ENCODE measurements around the gene ANO7.

ANO7 gene

GRCh38 chr2:241241669-241242068 is 53.2 kb downstream of the ANO7 start:
- no peak overlapping the region for H3K27ac Mint-ChIP-seq
- no peak for TF ChIP-seq CTCF (IDR thresholded peaks at IDR 0.05; ENCODE audit: unreplicated experiment in 3 of 3)
- H3K9me3 Mint-ChIP-seq = no peaks in the 10 kb centered on the region
- no peak overlapping the region for H3K4me3 Mint-ChIP-seq
- no peaks in the 10 kb centered on the region for H3K4me1 Mint-ChIP-seq
- no peaks in the 10 kb centered on the region for H3K27me3 Mint-ChIP-seq (ENCODE audit: low read depth)
- peaks cover 93% of the 10 kb centered on the region for H3K36me3 Mint-ChIP-seq (ENCODE audit: low read depth)

GRCh38 chr2:241242306-241242705 is 53.8 kb downstream of the ANO7 start:
- H3K4me3 Mint-ChIP-seq = no peak overlapping the region
- no peaks in the 10 kb centered on the region for H3K9me3 Mint-ChIP-seq
- no peak overlapping the region for H3K27ac Mint-ChIP-seq
- no peak for TF ChIP-seq CTCF (IDR thresholded peaks at IDR 0.05; ENCODE audit: unreplicated experiment in 3 of 3)
- H3K4me1 Mint-ChIP-seq = no peaks in the 10 kb centered on the region
- H3K36me3 Mint-ChIP-seq (ENCODE audit: low read depth) = peaks cover 93% of the 10 kb centered on the region
- H3K27me3 Mint-ChIP-seq (ENCODE audit: low read depth) = no peaks in the 10 kb centered on the region

DNA sequence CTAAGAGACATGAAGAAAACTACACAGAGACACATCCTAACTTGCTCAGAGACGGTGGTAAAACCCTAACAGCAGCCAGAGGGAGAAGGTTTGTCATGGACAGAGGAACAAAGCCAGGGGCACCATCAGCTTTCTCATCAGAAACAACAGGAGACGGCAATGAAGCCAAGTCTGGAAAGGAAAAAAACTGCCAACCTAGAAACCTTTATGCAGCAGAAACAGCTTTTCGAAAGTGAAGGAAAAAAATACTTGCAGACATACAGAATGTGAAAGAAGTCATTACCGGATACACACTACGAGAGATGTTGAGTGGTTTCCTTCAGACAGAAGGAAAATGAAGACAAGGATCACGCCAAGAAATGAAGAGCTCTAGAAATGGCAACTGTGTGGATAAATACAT is 55.9 kb downstream of the ANO7 start:
- Mint-ChIP-seq H3K9me3 (no peaks in the 10 kb centered on the region), H3K27me3 (ENCODE audit: low read depth) (no peaks in the 10 kb centered on the region), H3K4me1 (no peaks in the 10 kb centered on the region), H3K36me3 (ENCODE audit: low read depth) (peaks cover 93% of the 10 kb centered on the region), H3K27ac (no peak overlapping the region), H3K4me3 (no peak overlapping the region)
- TF ChIP-seq CTCF (IDR thresholded peaks at IDR 0.05; ENCODE audit: unreplicated experiment in 3 of 3) = no peak

GRCh38 chr2:241248289-241248688 is 59.8 kb downstream of the ANO7 start:
- Mint-ChIP-seq H3K9me3 (no peaks in the 10 kb centered on the region), H3K36me3 (ENCODE audit: low read depth) (peaks cover 95% of the 10 kb centered on the region), H3K27me3 (ENCODE audit: low read depth) (no peaks in the 10 kb centered on the region), H3K4me3 (no peak overlapping the region), H3K27ac (no peak overlapping the region), H3K4me1 (no peaks in the 10 kb centered on the region)
- TF ChIP-seq CTCF (IDR thresholded peaks at IDR 0.05; ENCODE audit: unreplicated experiment in 3 of 3) = no peak

GRCh38 chr2:241248897-241249296 is 60.4 kb downstream of the ANO7 start:
- TF ChIP-seq CTCF (IDR thresholded peaks at IDR 0.05; ENCODE audit: unreplicated experiment in 3 of 3) = no peak
- Mint-ChIP-seq H3K9me3 (no peaks in the 10 kb centered on the region), H3K27ac (no peak overlapping the region), H3K4me1 (no peaks in the 10 kb centered on the region), H3K4me3 (no peak overlapping the region), H3K36me3 (ENCODE audit: low read depth) (peaks cover 96% of the 10 kb centered on the region), H3K27me3 (ENCODE audit: low read depth) (no peaks in the 10 kb centered on the region)

DNA sequence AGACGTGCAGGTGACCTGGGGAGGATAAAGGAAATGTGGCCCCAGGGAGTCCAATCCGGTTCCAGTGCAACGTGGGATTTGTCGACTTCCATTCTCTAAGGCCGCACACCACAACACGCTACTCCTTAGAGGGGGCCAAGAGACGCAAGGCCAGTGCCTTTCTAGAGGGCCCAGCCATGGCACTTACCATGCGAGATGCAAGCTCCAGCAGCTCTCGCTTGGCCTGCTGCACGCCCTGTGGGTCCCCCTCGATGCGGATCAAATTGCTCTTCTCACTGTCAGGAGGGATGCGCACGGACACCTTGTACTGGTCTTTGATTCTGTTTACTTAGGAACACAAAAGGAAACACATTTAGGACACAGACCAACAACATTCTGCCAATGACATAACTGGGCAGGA is 61.2 kb downstream of the ANO7 start:
- Mint-ChIP-seq H3K4me1 (no peaks in the 10 kb centered on the region), H3K27me3 (ENCODE audit: low read depth) (no peaks in the 10 kb centered on the region), H3K4me3 (no peak overlapping the region), H3K27ac (no peak overlapping the region), H3K36me3 (ENCODE audit: low read depth) (peaks cover 92% of the 10 kb centered on the region), H3K9me3 (no peaks in the 10 kb centered on the region)
- no peak for TF ChIP-seq CTCF (IDR thresholded peaks at IDR 0.05; ENCODE audit: unreplicated experiment in 3 of 3)

Data from nephron (organoid).